Ovary (tissue), 9 donors: ENCODE results near the gene COL4A1. TPM values are rescaled to one million over a fixed set of nuclear protein-coding genes. Genes with fewer than 3 reads are reported as not detected.

Source experiments
- DNase-seq, 5 donors: peaks; one replicate each; pipeline ENCODE4 v3.0.0-alpha.2; 2019 to 2020
- H3K27ac ChIP-seq, 2 donors: fragments of 200-600 bp; one replicate each; pipeline versions ENCODE4 v1.5.1 to v1.8.0; 2019 to 2022
- H3K27me3 ChIP-seq: fragments of 200-600 bp; one replicate; pipeline ENCODE4 v1.8.0; 2022
- H3K36me3 ChIP-seq: fragments of 200-600 bp; sonication (generic); one replicate; pipeline ENCODE4 v1.5.1; 2019
- H3K4me1 ChIP-seq: one replicate; pipeline ENCODE4 v1.8.1; 2013; ENCODE audit warnings: mild to moderate bottlenecking, moderate library complexity; ENCODE audit not compliant: insufficient read depth
- H3K4me3 ChIP-seq: fragments of 200-600 bp; sonication (generic); one replicate; pipeline ENCODE4 v1.5.1; 2017
- H3K9me3 ChIP-seq, 2 donors: fragments of 200-600 bp in 1 of 2; sonication (generic) in 1 of 2; one replicate each; pipeline versions ENCODE4 v1.5.1 to v1.8.1; 2013 to 2019; ENCODE audit warnings: mild to moderate bottlenecking in 1 of 2, moderate library complexity in 1 of 2
- CTCF ChIP-seq, 3 donors: fragments of 450-650 bp in 2 of 3; fragments of 200-600 bp in 1 of 3; IDR thresholded peaks; one replicate each; pipeline versions ENCODE4 v1.5.1 to v1.8.0; 2016 to 2022; ENCODE audit warnings: antibody characterized with exemption in 3 of 3, mild to moderate bottlenecking in 1 of 3
- EP300 ChIP-seq: sonication (generic); formaldehyde crosslinking; IDR thresholded peaks from one replicate; pipeline ENCODE4 v1.6.1; 2017; ENCODE audit warnings: antibody characterized with exemption
- POLR2A ChIP-seq: fragments of 450-650 bp; IDR thresholded peaks from one replicate; pipeline ENCODE4 v1.6.1; 2017; ENCODE audit warnings: antibody characterized with exemption, mild to moderate bottlenecking, moderate library complexity
- WGBS, 3 donors: extraction: QIAGEN DNeasy Blood & Tissue Kit in 1 of 3; methylation state at CpG; one replicate each; pipeline versions ENCODE4 v1.1.5 to v1.1.7; 2013 to 2017; 5-methylcytosine and 5-hydroxymethylcytosine counted together
- intact Hi-C, 4 donors: fragments of 100-400 bp; cut with DNase I; formaldehyde crosslinking; loops; one replicate each; pipeline versions ENCODE4 v1.11.0 to v1.15.1; 2022 to 2023
- polyA plus RNA-seq, 2 donors: library from polyadenylated mRNA; stranded (reverse); fragments of 200-250 nt in 1 of 2; fragments of 350-450 nt in 1 of 2; fragmentation: Illumina TruSeq in 1 of 2; extraction: RNeasy Lipid Tissue Mini Kit (QIAGEN cat#74804) in 1 of 2; gene quantifications; one replicate each; pipeline ENCODE4 v1.2.3, GENCODE V29; 2013 to 2014
- total RNA-seq, 7 donors: library from RNA; depleted of rRNA in 2 of 7; stranded (reverse); fragments of >200 nt in 2 of 7; fragmentation: NEBNext Ultra II Directional in 3 of 7; extraction: Animal tissue kit (Norgen Biotek cat#: 25700) in 3 of 7; gene quantifications; one replicate each; pipeline versions ENCODE4 v1.1.0 to v1.2.4, GENCODE V29; 2016 to 2023
- donor health status: DM: no; HTN: no; CAD: no; lungs with moderate emphysema.
- donor health status: DM: no; HTN: no; CAD: no.
- donor health status: Bipolar disorder and iron deficiency.
- donor health status: DM: yes; HTN: yes; CAD: no.
- donor health status: DM: no; HTN: no; CAD: no.
- donor health status: DM: yes; HTN: yes; CAD: no.

Gene COL4A1
- total and polyA plus RNA-seq, 9 donors: 42.3 to 421 (median 87.5) TPM

GRCh38 chr13:110278859-110279258 is 28.1 kb downstream of the COL4A1 start:
- DNase-seq: no peak
- Histone ChIP-seq H3K27me3 (no peaks in the 10 kb centered on the region), H3K4me3 (no peak overlapping the region), H3K9me3 (no peaks in the 10 kb centered on the region), H3K36me3 (no peaks in the 10 kb centered on the region), H3K4me1 (peaks cover 36% of the 10 kb centered on the region), H3K27ac (no peak overlapping the region)
- intact Hi-C loops: no loop called here
- no peak for TF ChIP-seq CTCF (IDR thresholded peaks at IDR 0.05)
- TF ChIP-seq POLR2A: no peak
- TF ChIP-seq EP300: no peak
- WGBS, 3 donors: 95 to 97% (median 97%) methylated on average over 7 of the region's 7 CpGs

DNA sequence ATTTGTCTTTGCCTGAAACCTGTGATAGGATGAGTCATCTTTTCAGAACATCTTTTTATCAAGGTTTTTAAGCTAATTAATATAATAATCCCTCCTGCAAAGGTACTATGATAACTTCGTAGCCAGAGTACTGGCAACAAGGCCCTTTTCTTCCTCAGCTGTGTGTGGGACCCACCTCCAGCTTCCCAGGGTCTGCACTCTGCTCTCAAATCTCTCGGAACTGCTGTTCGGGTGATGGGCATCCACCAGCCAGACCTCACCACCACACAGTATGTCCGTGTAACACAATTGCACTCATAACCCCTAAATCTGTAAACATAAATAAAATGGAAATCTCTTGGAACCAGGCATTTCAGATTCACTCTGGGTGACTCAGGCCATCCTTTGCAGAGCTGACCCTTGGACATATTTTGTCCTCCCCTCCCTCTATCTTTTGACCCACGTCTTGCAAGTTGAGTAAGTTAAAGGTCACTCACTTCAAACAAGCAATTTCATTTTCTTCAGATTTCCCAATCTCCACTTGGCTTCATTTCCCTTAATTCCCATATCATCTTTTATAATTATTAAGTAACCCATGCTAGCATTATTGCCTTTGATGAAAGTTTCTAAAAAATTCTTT is 29.5 kb downstream of the COL4A1 start:
- Histone ChIP-seq H3K27ac (peak overlapping the region in 1 of 2 donors; percentile 52), H3K4me3 (no peak overlapping the region), H3K4me1 (peaks cover 35% of the 10 kb centered on the region), H3K27me3 (no peaks in the 10 kb centered on the region), H3K9me3 (no peaks in the 10 kb centered on the region), H3K36me3 (no peaks in the 10 kb centered on the region)
- intact Hi-C loops: no loop called here
- no peak for DNase-seq
- no peak for TF ChIP-seq EP300
- TF ChIP-seq CTCF (IDR thresholded peaks at IDR 0.05): no peak
- no peak for TF ChIP-seq POLR2A
- WGBS, 3 donors: 45 to 49% (median 46%) methylated on average over 5 of the region's 5 CpGs

DNA sequence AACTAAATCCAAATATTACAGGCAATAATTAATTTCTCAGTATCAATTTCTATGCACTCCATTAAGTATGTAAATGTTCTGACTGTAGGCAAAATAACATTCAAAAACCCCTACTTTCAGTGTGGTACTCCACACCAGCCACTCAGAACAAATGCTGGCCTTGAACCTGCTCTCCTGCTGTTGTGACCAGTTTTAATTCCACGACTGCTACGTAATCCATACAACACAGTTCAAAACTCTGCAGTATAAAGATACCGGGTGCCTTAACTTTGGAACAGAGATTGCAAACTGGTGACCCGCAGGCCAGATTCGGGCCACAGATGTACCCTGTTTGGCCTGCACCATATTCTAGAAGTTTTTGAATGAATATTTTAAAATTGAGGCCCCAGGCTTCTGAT is 30.4 kb downstream of the COL4A1 start:
- H3K27ac ChIP-seq: peak overlapping the region in 1 of 2 donors; percentile 52
- H3K36me3 ChIP-seq: no peaks in the 10 kb centered on the region
- intact Hi-C loops: no loop called here
- peaks cover 27% of the 10 kb centered on the region for H3K4me1 ChIP-seq
- no peak overlapping the region for H3K4me3 ChIP-seq
- H3K9me3 ChIP-seq: no peaks in the 10 kb centered on the region
- TF ChIP-seq CTCF (IDR thresholded peaks at IDR 0.05) (no peak), EP300 (no peak), POLR2A (no peak)
- no peak for DNase-seq
- no peaks in the 10 kb centered on the region for H3K27me3 ChIP-seq
- WGBS, 3 donors: 34 to 57% (median 43%) methylated on average over 5 of the region's 5 CpGs

- intact Hi-C loops: no loop called here
- no peak overlapping the region for H3K4me3 ChIP-seq
- H3K27ac ChIP-seq: peak overlapping the region in 1 of 2 donors; percentile 52
- peak in 3 of 5 donors; percentile 64 to 73 (median 71) for DNase-seq
- WGBS, 3 donors: 37 to 52% (median 45%) methylated on average over 16 of the region's 16 CpGs
- H3K36me3 ChIP-seq: no peaks in the 10 kb centered on the region
- peaks cover 27% of the 10 kb centered on the region for H3K4me1 ChIP-seq
- TF ChIP-seq CTCF (IDR thresholded peaks at IDR 0.05): no peak
- TF ChIP-seq EP300: no peak
- no peak for TF ChIP-seq POLR2A
- H3K9me3 ChIP-seq: no peaks in the 10 kb centered on the region
- H3K27me3 ChIP-seq: no peaks in the 10 kb centered on the region
Measured at GRCh38 chr13:110275931-110276552, 30.9 kb downstream of the COL4A1 start.
